ENCODE measurements around the gene PRDX5. TPM values are rescaled to one million over a fixed set of nuclear protein-coding genes. Genes with fewer than 3 reads are reported as not detected.
"Not testable (repeated sequence)": the region's sequence is repeated elsewhere in the genome, so short reads cannot be mapped to it uniquely, and the experiment has no call there.

PRDX5 gene
- total and polyA plus RNA-seq, 2 experiments from 2014 or later, result 212 to 312 TPM

GRCh38 chr11:64322925-64323260 is 5.0 kb downstream of the PRDX5 start:
- no peak overlapping the region for H3K4me3 Mint-ChIP-seq
- H3K9me3 Mint-ChIP-seq, result no peaks in the 10 kb centered on the region
- Histone ChIP-seq H3K79me2 (replicated peaks; ENCODE audit: insufficient read depth) (peaks cover 9% of the 10 kb centered on the region; the same call in 1 of the 2 replicates), H3K27me3 (ENCODE audit: insufficient read depth) (no peaks in the 10 kb centered on the region), H3K27ac (ENCODE audit: low read depth) (no peak overlapping the region), H3F3A (replicated peaks; ENCODE audit: low read depth) (0 out of 2 replicates have a peak, but pooled peaks cover 4% of the 10 kb centered on the region), H3K4me1 (ENCODE audit: insufficient read depth) (peaks cover 12% of the 10 kb centered on the region), H3K4me2 (no peak overlapping the region), H3K36me3 (ENCODE audit: insufficient read depth) (peaks cover 3% of the 10 kb centered on the region; the same call in 1 of the 2 replicates), H2AFZ (no peak overlapping the region), H3K9me2 (ENCODE audit: insufficient read depth) (no peaks in the 10 kb centered on the region), H4K20me1 (replicated peaks; ENCODE audit: insufficient read depth) (no peaks in the 10 kb centered on the region), H3K4me3 (no peak overlapping the region)
- ATAC-seq, result no peak
- H3K4me1 Mint-ChIP-seq, result peaks cover 19% of the 10 kb centered on the region
- no peak for DNase-seq (ENCODE audit: low spot score)
- no peak overlapping the region for H3K27ac Mint-ChIP-seq
- peaks cover 9% of the 10 kb centered on the region for H3K27me3 Mint-ChIP-seq (ENCODE audit: insufficient read depth, low read depth, poor library complexity)
- no peak for TF ChIP-seq ZNF114 (CRISPR knock-in tag; IDR thresholded peaks at IDR 0.05)
- TF ChIP-seq CTCF (conservative IDR thresholded peaks at IDR 0.05; ENCODE audit: low read depth in 2 of 2), result peak in 1 of 2 experiments; percentile 0; a peak in 1 of 4 replicates
- peaks cover 25% of the 10 kb centered on the region for H3K36me3 Mint-ChIP-seq (ENCODE audit: low read depth)

- Mint-ChIP-seq H3K4me3 (no peak overlapping the region), H3K36me3 (ENCODE audit: low read depth) (peaks cover 25% of the 10 kb centered on the region), H3K27me3 (ENCODE audit: insufficient read depth, low read depth, poor library complexity) (peaks cover 7% of the 10 kb centered on the region), H3K4me1 (peaks cover 19% of the 10 kb centered on the region), H3K9me3 (no peaks in the 10 kb centered on the region), H3K27ac (no peak overlapping the region)
- ATAC-seq (no peak), DNase-seq (ENCODE audit: low spot score) (no peak)
- TF ChIP-seq CTCF (conservative IDR thresholded peaks at IDR 0.05; ENCODE audit: low read depth in 2 of 2), result no peak
- no peak for TF ChIP-seq ZNF114 (CRISPR knock-in tag; IDR thresholded peaks at IDR 0.05)
- TF ChIP-seq ZNF331 (CRISPR knock-in tag; IDR thresholded peaks at IDR 0.05; ENCODE audit: low read depth), result no peak
- TF ChIP-seq NANOG (IDR thresholded peaks at IDR 0.05; ENCODE audit: borderline replicate concordance), result no peak
- Histone ChIP-seq H2AFZ (no peak overlapping the region), H3K79me2 (replicated peaks; ENCODE audit: insufficient read depth) (peaks cover 7% of the 10 kb centered on the region; the same call in 1 of the 2 replicates), H3K36me3 (ENCODE audit: insufficient read depth) (peaks cover 3% of the 10 kb centered on the region; the same call in 1 of the 2 replicates), H4K20me1 (replicated peaks; ENCODE audit: insufficient read depth) (no peaks in the 10 kb centered on the region), H3K4me2 (no peak overlapping the region), H3K9me2 (ENCODE audit: insufficient read depth) (no peaks in the 10 kb centered on the region), H3K27ac (ENCODE audit: low read depth) (no peak overlapping the region), H3K4me3 (no peak overlapping the region), H3F3A (replicated peaks; ENCODE audit: low read depth) (0 out of 2 replicates have a peak, but pooled peaks cover 4% of the 10 kb centered on the region), H3K27me3 (ENCODE audit: insufficient read depth) (no peaks in the 10 kb centered on the region), H3K4me1 (ENCODE audit: insufficient read depth) (peaks cover 12% of the 10 kb centered on the region)
Measured at GRCh38 chr11:64323373-64323772, 5.5 kb downstream of the PRDX5 start.

GRCh38 chr11:64323984-64324383 is 6.1 kb downstream of the PRDX5 start:
- not testable (repeated sequence) for H3K27ac Mint-ChIP-seq; H3K27me3 Mint-ChIP-seq (ENCODE audit: insufficient read depth, low read depth, poor library complexity); H3K36me3 ChIP-seq (ENCODE audit: insufficient read depth); H3K4me1 ChIP-seq (ENCODE audit: insufficient read depth); H3K4me2 ChIP-seq; H4K20me1 ChIP-seq (replicated peaks; ENCODE audit: insufficient read depth); H3K27me3 ChIP-seq (ENCODE audit: insufficient read depth); DNase-seq (ENCODE audit: low spot score); H3K27ac ChIP-seq (ENCODE audit: low read depth); H3K9me3 Mint-ChIP-seq; H3K9me2 ChIP-seq (ENCODE audit: insufficient read depth); H3K4me3 ChIP-seq; H3K79me2 ChIP-seq (replicated peaks; ENCODE audit: insufficient read depth); H2AFZ ChIP-seq; H3F3A ChIP-seq (replicated peaks; ENCODE audit: low read depth); H3K4me3 Mint-ChIP-seq; ATAC-seq
- Mint-ChIP-seq H3K4me1 (peaks cover 17% of the 10 kb centered on the region), H3K36me3 (ENCODE audit: low read depth) (peaks cover 25% of the 10 kb centered on the region)
